ENCODE data around the gene KCTD11.

KCTD11 gene

DNA sequence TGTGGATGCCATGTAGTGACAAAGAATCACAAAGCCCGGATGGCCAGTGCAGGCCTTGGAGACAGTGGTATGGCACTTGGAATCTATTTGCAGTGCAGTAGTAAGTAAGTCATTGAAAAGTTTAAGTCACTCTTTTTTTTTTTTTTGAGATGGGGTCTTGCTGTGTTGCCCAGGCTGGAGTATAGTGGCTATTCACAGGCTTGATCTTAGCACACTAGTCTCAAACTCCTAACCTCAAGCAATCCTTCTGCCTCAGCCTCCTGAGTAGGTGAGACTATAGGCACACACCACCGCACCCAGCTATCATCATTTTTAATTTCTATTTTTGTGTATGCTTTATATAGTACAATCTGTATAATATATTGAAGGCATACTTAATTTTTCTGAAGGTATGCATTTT is 46.6 kb downstream of the KCTD11 start:
- H3K4me1 Mint-ChIP-seq = peaks cover 10% of the 10 kb centered on the region
- H3K27ac Mint-ChIP-seq = peak overlapping the region in 1 of 3 experiments; percentile 21
- TF ChIP-seq, protein P1, sequence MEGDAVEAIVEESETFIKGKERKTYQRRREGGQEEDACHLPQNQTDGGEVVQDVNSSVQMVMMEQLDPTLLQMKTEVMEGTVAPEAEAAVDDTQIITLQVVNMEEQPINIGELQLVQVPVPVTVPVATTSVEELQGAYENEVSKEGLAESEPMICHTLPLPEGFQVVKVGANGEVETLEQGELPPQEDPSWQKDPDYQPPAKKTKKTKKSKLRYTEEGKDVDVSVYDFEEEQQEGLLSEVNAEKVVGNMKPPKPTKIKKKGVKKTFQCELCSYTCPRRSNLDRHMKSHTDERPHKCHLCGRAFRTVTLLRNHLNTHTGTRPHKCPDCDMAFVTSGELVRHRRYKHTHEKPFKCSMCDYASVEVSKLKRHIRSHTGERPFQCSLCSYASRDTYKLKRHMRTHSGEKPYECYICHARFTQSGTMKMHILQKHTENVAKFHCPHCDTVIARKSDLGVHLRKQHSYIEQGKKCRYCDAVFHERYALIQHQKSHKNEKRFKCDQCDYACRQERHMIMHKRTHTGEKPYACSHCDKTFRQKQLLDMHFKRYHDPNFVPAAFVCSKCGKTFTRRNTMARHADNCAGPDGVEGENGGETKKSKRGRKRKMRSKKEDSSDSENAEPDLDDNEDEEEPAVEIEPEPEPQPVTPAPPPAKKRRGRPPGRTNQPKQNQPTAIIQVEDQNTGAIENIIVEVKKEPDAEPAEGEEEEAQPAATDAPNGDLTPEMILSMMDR (IDR thresholded peaks at IDR 0.05; ENCODE audit: unreplicated experiment in 3 of 3) = no peak
- H3K9me3 Mint-ChIP-seq = no peaks in the 10 kb centered on the region
- H3K27me3 Mint-ChIP-seq (ENCODE audit: low read depth) = no peaks in the 10 kb centered on the region
- H3K4me3 Mint-ChIP-seq = peak overlapping the region in 2 of 3 experiments; percentile 26 to 55
- H3K36me3 Mint-ChIP-seq (ENCODE audit: low read depth) = peaks cover 8% of the 10 kb centered on the region

DNA sequence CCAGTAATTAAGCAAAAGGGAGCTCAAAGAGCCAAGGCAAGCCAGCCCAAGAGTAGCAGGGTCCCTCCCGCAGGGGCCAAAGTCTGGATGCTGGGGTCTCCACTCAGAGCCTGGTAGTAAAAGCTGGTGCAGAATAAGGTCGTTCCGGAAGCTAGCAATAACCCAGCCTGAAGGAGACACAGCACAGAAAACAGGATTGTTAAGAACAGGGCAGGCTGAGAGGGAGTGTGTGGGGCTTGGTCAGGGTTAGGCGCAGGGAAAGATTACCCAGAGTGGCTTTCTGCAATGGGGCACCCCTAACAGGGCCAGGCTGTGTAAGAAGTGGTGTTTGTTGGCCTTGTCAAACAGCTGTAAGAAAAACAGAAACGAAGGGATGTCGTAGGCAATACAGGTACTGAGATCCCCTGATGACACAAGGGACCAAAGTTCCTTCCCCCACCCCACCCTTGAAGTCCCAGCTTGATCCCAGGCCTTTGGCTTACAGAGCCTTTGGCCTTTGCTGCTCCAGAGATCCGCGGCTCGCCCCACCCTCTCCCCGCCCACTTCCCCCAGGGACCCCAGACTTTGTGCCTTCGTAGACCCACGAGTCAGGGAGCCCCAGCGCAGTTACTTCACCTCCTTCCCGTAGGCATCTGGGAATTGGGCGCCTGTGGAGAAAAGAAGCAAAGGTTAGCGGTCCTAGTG is 51.2 kb downstream of the KCTD11 start:
- TF ChIP-seq, protein P1 (IDR thresholded peaks at IDR 0.05; ENCODE audit: unreplicated experiment in 3 of 3) = no peak
- peak overlapping the region; percentile 90 to 96 (median 94) for H3K4me3 Mint-ChIP-seq
- H3K4me1 Mint-ChIP-seq = peaks cover 13% of the 10 kb centered on the region
- H3K9me3 Mint-ChIP-seq = no peaks in the 10 kb centered on the region
- H3K36me3 Mint-ChIP-seq (ENCODE audit: low read depth) = peaks cover 8% of the 10 kb centered on the region
- peak overlapping the region; percentile 73 to 95 (median 95) for H3K27ac Mint-ChIP-seq
- H3K27me3 Mint-ChIP-seq (ENCODE audit: low read depth) = peaks cover 6% of the 10 kb centered on the region

DNA sequence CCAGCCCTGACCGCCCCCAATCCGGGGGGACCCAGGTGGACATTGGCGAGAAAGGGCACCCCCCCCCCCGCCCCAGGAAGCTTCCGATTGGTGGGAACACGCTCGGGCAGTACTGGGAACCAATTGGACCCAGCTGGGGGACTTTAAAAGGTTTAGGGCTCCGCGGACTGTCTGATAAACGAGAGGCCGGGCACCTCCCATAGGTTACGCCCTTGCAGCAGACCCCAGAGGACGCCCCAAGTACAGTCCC is 51.7 kb downstream of the KCTD11 start:
- Mint-ChIP-seq H3K4me1 (peaks cover 13% of the 10 kb centered on the region), H3K27me3 (ENCODE audit: low read depth) (peaks cover 6% of the 10 kb centered on the region), H3K27ac (peak overlapping the region; percentile 73 to 95 (median 95)), H3K9me3 (no peaks in the 10 kb centered on the region), H3K36me3 (ENCODE audit: low read depth) (peaks cover 8% of the 10 kb centered on the region), H3K4me3 (peak overlapping the region; percentile 90 to 96 (median 94))
- TF ChIP-seq, protein P1 (IDR thresholded peaks at IDR 0.05; ENCODE audit: unreplicated experiment in 3 of 3) = no peak

DNA sequence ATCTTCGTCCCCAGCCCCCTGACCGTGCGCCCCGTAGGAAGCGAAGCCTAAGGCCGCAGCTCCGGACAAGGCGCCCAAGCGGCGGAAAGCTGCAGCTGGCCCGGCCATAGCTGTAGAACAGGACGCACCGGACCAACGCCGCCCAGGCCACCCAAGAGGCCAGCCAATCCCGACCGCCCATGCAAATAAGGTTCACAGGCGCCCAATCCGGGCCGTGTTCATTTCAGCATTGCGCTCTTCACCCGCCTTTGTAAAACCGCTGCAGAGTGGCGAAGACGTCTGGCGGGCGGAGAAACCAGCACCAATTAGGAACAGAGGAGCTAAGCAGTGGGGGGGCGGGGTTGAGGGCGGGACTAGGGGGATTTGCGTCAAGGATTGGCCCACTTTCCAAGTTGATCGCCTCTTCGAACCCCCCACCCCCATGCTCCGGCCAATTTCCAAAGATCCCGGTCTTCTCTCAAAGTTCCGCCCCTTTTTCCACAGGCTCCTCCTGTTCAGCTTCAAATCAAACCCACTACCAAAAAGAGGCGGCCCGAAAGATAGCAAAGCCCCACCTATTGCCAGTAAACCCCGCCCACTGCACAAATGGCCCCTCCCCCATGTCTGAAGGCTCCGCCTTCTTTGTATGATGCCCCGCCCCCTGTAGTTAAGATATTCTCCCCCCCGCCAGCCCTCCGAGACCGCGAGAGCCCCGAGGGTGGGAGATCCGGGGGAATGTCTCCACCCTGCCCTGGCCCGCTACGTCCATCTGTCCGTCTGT is 52.2 kb downstream of the KCTD11 start, which contains the start of gene TMEM256:
TSS of gene TMEM256 (minus strand) at position 121 of the 760 bp plus-strand sequence. CDS start at position 108, 13 bp downstream.
- TF ChIP-seq, protein P1 (IDR thresholded peaks at IDR 0.05; ENCODE audit: unreplicated experiment in 3 of 3) = no peak
- Mint-ChIP-seq H3K27me3 (ENCODE audit: low read depth) (peaks cover 6% of the 10 kb centered on the region), H3K36me3 (ENCODE audit: low read depth) (peaks cover 11% of the 10 kb centered on the region), H3K4me3 (peak within 1 kb of the TSS; percentile 90 to 96 (median 94)), H3K4me1 (peaks cover 15% of the 10 kb centered on the region), H3K9me3 (no peaks in the 10 kb centered on the region), H3K27ac (peak within 1 kb of the TSS; percentile 73 to 95 (median 95))
